K562 (cell line): Measurements from ENCODE around the gene BTN3A1. TPM values are rescaled to one million over a fixed set of nuclear protein-coding genes. Genes with fewer than 3 reads are reported as not detected.

Source experiments
- ARNT ChIP-seq, 2 experiments: fragments of 450-650 bp; IDR thresholded peaks; 2 replicates each; pipeline ENCODE4 v1.6.1; 2016; ENCODE audit warnings: mild to moderate bottlenecking in 1 of 2
- ATF1 ChIP-seq, 2 experiments: fragments of 450-650 bp in 1 of 2; IDR thresholded peaks; 2 replicates each; pipeline ENCODE4 v1.6.1; 2016; ENCODE audit warnings: missing compliant biosample characterization in 1 of 2, missing genetic modification characterization in 1 of 2
- ETV6 ChIP-seq, 3 experiments: fragments of 150-350 bp in 1 of 3; sonication (generic) in 1 of 3; formaldehyde crosslinking in 1 of 3; IDR thresholded peaks; 2 replicates each; pipeline versions ENCODE4 v1.6.1 to v1.8.0; 2014 to 2022; ENCODE audit warnings: borderline replicate concordance in 2 of 3, low read depth in 2 of 3, antibody characterized with exemption in 1 of 3, low read length in 1 of 3, mild to moderate bottlenecking in 1 of 3, missing genetic modification reagents in 1 of 3
- KAT8 ChIP-seq: fragments of 450-650 bp; IDR thresholded peaks from 2 replicates; pipeline ENCODE4 v1.6.1; 2016; ENCODE audit warnings: low read depth, mild to moderate bottlenecking
- NR1H2 ChIP-seq: sonication (generic); formaldehyde crosslinking; IDR thresholded peaks from 2 replicates; pipeline ENCODE4 v1.4.0; 2020; ENCODE audit warnings: mild to moderate bottlenecking, missing genetic modification reagents
- POLR2AphosphoS5 ChIP-seq: IDR thresholded peaks from 2 replicates; pipeline ENCODE4 v1.6.1; 2011; ENCODE audit warnings: mild to moderate bottlenecking, low read depth, low read length, moderate library complexity; ENCODE audit not compliant: control insufficient read depth, insufficient read depth
- RAD21 ChIP-seq, 2 experiments: fragments of 250-450 bp in 1 of 2; fragments of 450-650 bp in 1 of 2; sonication (Bioruptor Pico) in 1 of 2; formaldehyde crosslinking in 1 of 2; IDR thresholded peaks in 1 of 2; conservative IDR thresholded peaks in 1 of 2; 2 replicates each; pipeline versions ENCODE4 v1.4.0 to v1.8.0; 2020 to 2022; ENCODE audit warnings: mild to moderate bottlenecking in 2 of 2, moderate library complexity in 1 of 2
- RREB1 ChIP-seq: fragments of 250-450 bp; sonication (Bioruptor Pico); IDR thresholded peaks from 2 replicates; pipeline ENCODE4 v1.4.0; 2020
- THRB ChIP-seq: fragments of 450-650 bp; formaldehyde crosslinking; conservative IDR thresholded peaks from 2 replicates; pipeline ENCODE4 v1.4.0; 2022; ENCODE audit warnings: mild to moderate bottlenecking, missing genetic modification characterization
- UBTF ChIP-seq, 2 experiments: IDR thresholded peaks; 2 replicates each; pipeline ENCODE4 v1.6.1; 2012; ENCODE audit warnings: improper control_type of control experiment in 2 of 2, low read depth in 2 of 2, low read length in 2 of 2, borderline replicate concordance in 1 of 2
- polyA plus RNA-seq, 8 experiments: library from polyadenylated mRNA; depleted of rRNA in 4 of 8; stranded (reverse) in 5 of 8; unstranded in 3 of 8; fragments of >200 nt; fragmentation: Nextera tagmentation in 2 of 8; fragmentation: Illumina TruSeq in 1 of 8; extraction: Ambion mirVana in 2 of 8; extraction: Trizol in 1 of 8; gene quantifications; 2 replicates each; pipeline versions ENCODE4 v1.2.1 to v1.2.3, GENCODE V29; 2011 to 2014; ENCODE audit warnings: inconsistent platforms in 1 of 8, missing spikeins in 1 of 8
- total RNA-seq, 7 experiments: library from RNA; depleted of rRNA in 6 of 7; stranded (reverse); fragments of >200 nt in 6 of 7; fragmentation: Illumina TruSeq in 2 of 7; extraction: Trizol in 2 of 7; gene quantifications; 2 replicates each; pipeline versions ENCODE4 v1.2.1 to v1.2.3, GENCODE V29; 2011 to 2021; ENCODE audit warnings: low replicate concordance in 1 of 7

BTN3A1 gene
- total and polyA plus RNA-seq, 9 of the 15 experiments (the other 6 are each of a cell fraction or from before 2014, with no cell fraction given): 0.84 to 8.5 (median 3.9) TPM

GRCh38 chr6:26421259-26422144 lies 19.4 kb downstream of the BTN3A1 start (continued):
- no peak for TF ChIP-seq RREB1 (CRISPR knock-in tag)
- no peak for TF ChIP-seq POLR2AphosphoS5
- TF ChIP-seq NR1H2 (CRISPR knock-in tag): no peak
- no peak for TF ChIP-seq THRB (CRISPR knock-in tag)
- TF ChIP-seq ARNT (IDR thresholded peaks at IDR 0.05): peak; percentile 15 to 61; a peak in 1 of 4 replicates
- TF ChIP-seq RAD21 (CRISPR knock-in tag; conservative IDR thresholded peaks at IDR 0.05 in 1 of 2, IDR thresholded peaks at IDR 0.05 in 1 of 2): peak in 1 of 2 experiments; percentile 18; a peak in 2 of 4 replicates
- TF ChIP-seq UBTF (IDR thresholded peaks at IDR 0.05; ENCODE audit: borderline replicate concordance in 1 of 2, low read depth in 2 of 2, low read length in 2 of 2): peak in 1 of 2 experiments; percentile 55; a peak in 1 of 4 replicates
- no peak for TF ChIP-seq ATF1 (CRISPR knock-in tag; IDR thresholded peaks at IDR 0.05)
- TF ChIP-seq ATF1 (tag; IDR thresholded peaks at IDR 0.05): peak; percentile 94
- no peak for TF ChIP-seq ETV6 (IDR thresholded peaks at IDR 0.05; ENCODE audit: borderline replicate concordance in 1 of 2, low read depth in 2 of 2, low read length in 1 of 2)
- TF ChIP-seq ETV6 (CRISPR knock-in tag; IDR thresholded peaks at IDR 0.05; ENCODE audit: borderline replicate concordance): no peak
- TF ChIP-seq KAT8: no peak
